ENCODE data around the gene GOLGA6L7.
"Not testable (repeated sequence)": the region's sequence is repeated elsewhere in the genome, so short reads cannot be mapped to it uniquely, and the experiment has no call there.

Gene GOLGA6L7

GRCh38 chr15:28843520-28843919, 4.9 kb downstream of the GOLGA6L7 start:
- not testable (repeated sequence) for DNase-seq (ENCODE audit: low spot score)

DNA sequence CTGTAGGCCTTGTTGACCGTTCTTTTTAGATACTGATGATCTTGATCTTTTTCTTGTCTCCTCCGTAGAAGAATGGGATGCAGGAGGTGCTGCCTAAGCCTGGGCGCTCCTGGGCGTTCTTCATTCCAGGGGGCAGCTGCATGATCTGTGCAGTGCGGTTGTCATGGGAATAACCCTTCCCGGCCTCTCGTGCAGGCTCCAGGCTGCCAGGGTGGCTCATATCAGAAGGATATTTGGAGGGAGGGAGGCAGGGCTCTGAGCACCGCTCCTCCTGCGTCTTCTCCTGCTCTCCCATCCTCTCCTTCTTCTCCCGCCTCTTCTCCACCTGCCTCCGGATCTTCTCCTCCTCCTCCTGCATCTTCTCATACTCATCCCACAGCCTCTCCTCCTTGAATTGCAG, 6.2 kb downstream of the GOLGA6L7 start:
- not testable (repeated sequence) for DNase-seq (ENCODE audit: low spot score)

DNA sequence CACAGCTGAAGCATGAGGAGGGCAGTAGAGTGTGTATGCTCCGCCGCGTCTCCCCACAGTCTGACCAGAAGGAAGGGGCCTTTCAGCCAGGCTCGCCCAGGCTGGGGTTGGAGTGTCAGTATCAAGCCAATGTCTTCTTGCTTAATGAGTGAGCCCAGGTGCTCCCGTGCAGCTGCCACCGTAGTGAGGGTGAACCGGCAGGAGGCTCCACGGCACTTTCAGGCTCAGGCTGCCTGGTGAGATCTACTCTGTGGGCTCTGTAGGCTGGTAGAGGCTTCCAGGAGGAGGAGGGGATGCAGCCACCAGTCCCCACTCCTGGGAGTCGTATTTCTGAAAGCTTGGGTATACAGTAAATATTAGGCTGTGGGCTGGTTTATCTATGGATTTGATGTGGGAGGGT, 8.2 kb downstream of the GOLGA6L7 start:
- not testable (repeated sequence) for DNase-seq (ENCODE audit: low spot score)

DNA sequence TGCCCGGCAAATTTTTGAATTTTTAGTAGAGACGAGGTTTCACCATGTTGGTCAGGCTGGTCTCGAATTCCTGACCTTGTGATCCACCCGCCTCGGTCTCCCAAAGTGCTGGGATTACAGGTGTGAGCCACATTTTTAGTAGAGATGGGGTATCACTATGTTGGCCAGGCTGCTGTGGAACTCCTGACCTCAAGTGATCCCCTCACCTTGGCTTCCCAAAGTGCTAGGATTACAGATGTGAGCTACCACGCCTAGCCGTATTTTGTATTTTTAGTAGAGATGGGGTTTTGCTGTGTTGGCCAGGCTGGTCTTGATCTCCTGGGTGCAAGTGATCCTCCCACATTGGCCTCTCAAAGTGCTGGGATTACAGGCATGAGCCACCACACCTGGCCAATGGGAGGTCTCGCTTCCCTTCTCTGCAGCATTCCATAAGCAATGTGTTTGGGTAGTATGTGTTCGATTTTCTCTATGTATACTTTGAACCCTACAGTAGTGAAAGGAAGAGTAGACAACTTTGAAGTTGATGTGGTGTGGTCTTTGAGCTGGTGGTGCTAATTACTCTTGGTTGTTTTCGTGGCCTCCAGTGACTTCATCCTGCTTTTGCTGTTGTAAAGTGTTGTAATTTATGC, 13.4 kb downstream of the GOLGA6L7 start:
- not testable (repeated sequence) for DNase-seq (ENCODE audit: low spot score)

- peak; percentile 66 for DNase-seq (ENCODE audit: low spot score)
Observed at GRCh38 chr15:28831897-28832587, 16.4 kb downstream of the GOLGA6L7 start.

DNA sequence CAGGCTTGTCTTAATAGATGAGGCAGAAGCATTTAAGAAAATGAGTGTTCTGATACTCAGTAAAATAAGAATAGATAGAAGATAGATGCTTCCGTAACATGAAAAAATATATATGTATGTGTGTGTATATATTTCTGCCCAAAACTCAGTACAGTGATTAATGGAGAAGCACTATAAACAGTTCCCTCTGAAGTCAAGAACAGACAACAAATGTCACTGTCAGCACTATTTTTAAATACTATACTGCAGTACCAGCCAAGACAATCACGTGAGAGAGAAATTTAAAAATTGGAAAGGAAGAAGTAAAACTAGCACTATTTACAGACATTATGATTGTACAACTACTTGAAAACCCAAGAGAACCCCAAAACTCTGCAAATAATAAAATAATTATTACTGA, 27.0 kb downstream of the GOLGA6L7 start:
- not testable (repeated sequence) for DNase-seq (ENCODE audit: low spot score)

GRCh38 chr15:28819930-28820295, 28.5 kb downstream of the GOLGA6L7 start:
- DNase-seq (ENCODE audit: low spot score) = not testable (repeated sequence)

- DNase-seq (ENCODE audit: low spot score) = not testable (repeated sequence)
Observed at GRCh38 chr15:28819019-28819929, 29.2 kb downstream of the GOLGA6L7 start.

DNA sequence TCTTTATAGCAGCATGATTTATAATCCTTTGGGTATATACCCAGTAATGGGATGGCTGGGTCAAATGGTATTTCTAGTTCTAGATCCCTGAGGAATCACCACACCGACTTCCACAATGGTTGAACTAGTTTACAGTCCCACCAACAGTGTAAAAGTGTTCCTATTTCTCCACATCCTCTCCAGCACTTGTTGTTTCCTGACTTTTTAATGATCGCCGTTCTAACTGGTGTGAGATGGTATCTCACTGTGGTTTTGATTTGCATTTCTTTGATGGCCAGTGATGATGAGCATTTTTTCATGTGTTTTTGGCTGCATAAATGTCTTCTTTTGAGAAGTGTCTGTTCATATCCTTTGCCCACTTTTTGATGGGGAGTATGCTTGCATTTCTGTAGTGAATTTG, 30.3 kb downstream of the GOLGA6L7 start:
- DNase-seq (ENCODE audit: low spot score) = not testable (repeated sequence)

GRCh38 chr15:28814059-28814458, 34.4 kb downstream of the GOLGA6L7 start:
- not testable (repeated sequence) for DNase-seq (ENCODE audit: low spot score)

DNA sequence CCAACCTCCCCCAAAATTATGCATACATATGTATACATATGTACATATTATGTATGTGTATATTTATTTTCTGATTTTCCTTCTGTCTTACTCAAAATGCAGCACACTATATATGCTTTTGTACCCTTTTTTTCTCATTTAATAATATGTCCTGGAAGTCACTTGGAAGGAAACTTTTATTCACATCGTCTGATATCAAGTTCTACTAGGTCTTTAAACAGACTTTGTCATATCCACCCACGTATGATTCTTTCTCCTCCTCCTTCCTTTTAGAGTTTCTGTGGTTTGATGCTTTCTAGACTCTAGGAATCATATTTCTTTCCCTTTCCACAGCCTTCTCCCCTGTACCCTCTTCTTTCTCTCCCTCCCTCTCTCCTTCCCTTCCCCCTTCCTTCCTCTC, 35.1 kb downstream of the GOLGA6L7 start:
- not testable (repeated sequence) for DNase-seq (ENCODE audit: low spot score)

- DNase-seq (ENCODE audit: low spot score) = not testable (repeated sequence)
Observed at GRCh38 chr15:28811852-28812550, 36.4 kb downstream of the GOLGA6L7 start.

DNA sequence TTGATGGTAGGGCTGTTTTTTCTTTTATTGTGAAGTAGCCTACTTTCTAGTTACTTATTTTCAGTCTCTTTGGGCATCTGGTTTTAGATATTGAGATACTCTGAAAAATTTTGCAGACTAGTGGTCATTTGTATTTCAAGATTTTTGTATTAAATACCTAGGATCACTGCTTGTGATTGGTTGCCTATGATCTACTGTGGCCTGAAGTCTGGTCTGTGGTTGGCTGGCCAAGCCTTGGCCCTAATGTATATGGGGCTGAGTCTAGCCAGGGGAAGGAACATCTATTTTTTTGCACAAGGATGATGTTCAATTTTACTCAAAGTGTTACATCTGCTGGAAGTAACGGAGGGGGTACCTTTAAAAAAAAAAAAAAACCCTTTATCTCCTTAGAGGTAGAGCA, 38.0 kb downstream of the GOLGA6L7 start:
- not testable (repeated sequence) for DNase-seq (ENCODE audit: low spot score)

- not testable (repeated sequence) for DNase-seq (ENCODE audit: low spot score)
Observed at GRCh38 chr15:28808136-28808535, 40.3 kb downstream of the GOLGA6L7 start.

DNA sequence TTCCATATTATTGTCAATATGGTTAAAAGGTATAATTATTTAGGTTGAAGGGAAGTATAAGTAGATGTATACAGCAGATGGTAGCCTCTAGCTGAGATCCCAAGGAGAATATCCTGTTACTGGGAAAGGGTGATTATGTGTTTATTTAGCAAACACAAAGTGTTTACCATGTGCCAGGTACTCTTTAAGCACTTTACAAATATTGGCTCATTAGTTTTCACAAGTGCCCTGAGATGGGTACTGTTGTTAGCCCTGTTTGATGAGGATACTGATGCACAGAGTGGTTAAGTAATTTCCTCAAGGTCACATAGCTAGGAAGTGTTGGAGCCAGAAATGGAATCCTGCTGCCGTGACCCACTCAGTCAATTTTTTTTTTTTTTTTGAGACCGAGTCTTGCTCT, 48.1 kb downstream of the GOLGA6L7 start:
- DNase-seq (ENCODE audit: low spot score) = not testable (repeated sequence)

- not testable (repeated sequence) for DNase-seq (ENCODE audit: low spot score)
Observed at GRCh38 chr15:28798234-28798633, 50.2 kb downstream of the GOLGA6L7 start.

DNA sequence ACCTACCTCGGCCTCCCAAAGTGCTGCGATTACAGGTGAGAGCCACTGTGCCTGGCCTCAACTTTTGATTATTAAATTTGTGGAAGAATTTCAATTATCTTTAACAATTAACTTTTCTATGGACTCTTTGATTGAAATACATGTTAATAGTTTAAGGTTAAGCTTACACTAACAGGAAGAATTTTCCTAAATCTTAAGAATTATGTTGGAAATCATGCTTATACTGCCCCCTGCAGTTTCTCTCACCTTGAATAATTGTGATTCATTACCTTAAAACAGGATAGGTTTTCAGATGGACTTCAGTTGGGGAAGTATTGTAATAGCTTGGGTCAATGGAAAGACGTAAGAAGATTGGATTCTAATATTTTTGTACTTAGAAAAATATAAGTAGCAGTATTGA, 54.2 kb downstream of the GOLGA6L7 start:
- DNase-seq (ENCODE audit: low spot score) = not testable (repeated sequence)

Measured in CD4-positive, alpha-beta T cell treated with Interleukin-6 at 100 ng/mL for 8 hours (primary cell).